ENCODE measurements around the gene NECTIN1.

The NECTIN1 gene

DNA sequence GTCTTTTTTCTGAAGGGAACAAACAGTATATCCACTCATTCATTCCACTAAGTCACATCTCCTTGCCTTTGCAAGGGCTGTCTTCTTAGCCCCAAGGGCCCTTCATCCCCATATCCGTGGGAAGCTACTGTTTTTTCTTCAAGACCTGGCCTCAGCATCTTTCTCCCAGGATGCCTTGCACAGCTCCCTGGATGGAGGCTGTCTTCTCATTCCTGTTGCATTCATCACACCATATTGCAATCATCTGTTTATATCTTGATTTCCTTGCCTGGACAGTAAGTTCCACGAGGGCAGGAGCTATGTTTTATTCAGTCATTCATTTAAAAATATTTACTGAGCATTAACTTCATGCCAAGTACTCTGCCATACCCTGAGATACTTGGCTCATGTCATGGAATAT lies 29.3 kb upstream of the NECTIN1 start:
- Histone ChIP-seq H3K4me3 (ENCODE audit: low read depth in 1 of 2, low read length in 1 of 2) (no peak overlapping the region), H3K27me3 (peaks cover 60% of the 10 kb centered on the region), H3K9me3 (no peaks in the 10 kb centered on the region), H3K36me3 (no peaks in the 10 kb centered on the region), H3K4me1 (ENCODE audit: control insufficient read depth in 1 of 2, insufficient read depth in 1 of 2, low read depth in 1 of 2, low read length in 1 of 2) (no peaks in the 10 kb centered on the region), H3K27ac (no peak overlapping the region)
- TF ChIP-seq, protein P1, sequence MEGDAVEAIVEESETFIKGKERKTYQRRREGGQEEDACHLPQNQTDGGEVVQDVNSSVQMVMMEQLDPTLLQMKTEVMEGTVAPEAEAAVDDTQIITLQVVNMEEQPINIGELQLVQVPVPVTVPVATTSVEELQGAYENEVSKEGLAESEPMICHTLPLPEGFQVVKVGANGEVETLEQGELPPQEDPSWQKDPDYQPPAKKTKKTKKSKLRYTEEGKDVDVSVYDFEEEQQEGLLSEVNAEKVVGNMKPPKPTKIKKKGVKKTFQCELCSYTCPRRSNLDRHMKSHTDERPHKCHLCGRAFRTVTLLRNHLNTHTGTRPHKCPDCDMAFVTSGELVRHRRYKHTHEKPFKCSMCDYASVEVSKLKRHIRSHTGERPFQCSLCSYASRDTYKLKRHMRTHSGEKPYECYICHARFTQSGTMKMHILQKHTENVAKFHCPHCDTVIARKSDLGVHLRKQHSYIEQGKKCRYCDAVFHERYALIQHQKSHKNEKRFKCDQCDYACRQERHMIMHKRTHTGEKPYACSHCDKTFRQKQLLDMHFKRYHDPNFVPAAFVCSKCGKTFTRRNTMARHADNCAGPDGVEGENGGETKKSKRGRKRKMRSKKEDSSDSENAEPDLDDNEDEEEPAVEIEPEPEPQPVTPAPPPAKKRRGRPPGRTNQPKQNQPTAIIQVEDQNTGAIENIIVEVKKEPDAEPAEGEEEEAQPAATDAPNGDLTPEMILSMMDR (IDR thresholded peaks at IDR 0.05): no peak

DNA sequence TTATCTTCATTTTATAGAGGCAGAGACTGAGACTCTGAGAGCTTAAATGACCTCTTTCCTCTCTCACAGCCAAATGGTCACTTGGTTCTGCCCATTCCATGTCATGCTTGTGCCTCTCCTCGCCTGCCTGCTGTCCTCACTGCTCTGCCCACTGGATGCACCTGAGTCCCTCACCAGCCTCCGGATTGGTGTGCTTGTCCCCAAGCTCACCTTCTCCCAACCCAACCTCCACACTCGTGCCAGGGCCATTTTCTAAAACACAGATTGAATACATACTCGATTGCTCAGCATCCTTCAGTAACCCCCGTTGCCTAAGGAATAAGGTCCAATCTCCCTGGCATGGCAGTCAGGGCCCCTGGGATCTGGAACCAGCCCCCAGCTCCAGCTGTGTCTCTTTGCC lies 28.4 kb upstream of the NECTIN1 start:
- H3K4me1 ChIP-seq (ENCODE audit: control insufficient read depth in 1 of 2, insufficient read depth in 1 of 2, low read depth in 1 of 2, low read length in 1 of 2): no peaks in the 10 kb centered on the region
- H3K27ac ChIP-seq: no peak overlapping the region
- TF ChIP-seq, protein P1 (IDR thresholded peaks at IDR 0.05): no peak
- peaks cover 60% of the 10 kb centered on the region for H3K27me3 ChIP-seq
- H3K9me3 ChIP-seq: no peaks in the 10 kb centered on the region
- H3K4me3 ChIP-seq (ENCODE audit: low read depth in 1 of 2, low read length in 1 of 2): no peak overlapping the region
- no peaks in the 10 kb centered on the region for H3K36me3 ChIP-seq

DNA sequence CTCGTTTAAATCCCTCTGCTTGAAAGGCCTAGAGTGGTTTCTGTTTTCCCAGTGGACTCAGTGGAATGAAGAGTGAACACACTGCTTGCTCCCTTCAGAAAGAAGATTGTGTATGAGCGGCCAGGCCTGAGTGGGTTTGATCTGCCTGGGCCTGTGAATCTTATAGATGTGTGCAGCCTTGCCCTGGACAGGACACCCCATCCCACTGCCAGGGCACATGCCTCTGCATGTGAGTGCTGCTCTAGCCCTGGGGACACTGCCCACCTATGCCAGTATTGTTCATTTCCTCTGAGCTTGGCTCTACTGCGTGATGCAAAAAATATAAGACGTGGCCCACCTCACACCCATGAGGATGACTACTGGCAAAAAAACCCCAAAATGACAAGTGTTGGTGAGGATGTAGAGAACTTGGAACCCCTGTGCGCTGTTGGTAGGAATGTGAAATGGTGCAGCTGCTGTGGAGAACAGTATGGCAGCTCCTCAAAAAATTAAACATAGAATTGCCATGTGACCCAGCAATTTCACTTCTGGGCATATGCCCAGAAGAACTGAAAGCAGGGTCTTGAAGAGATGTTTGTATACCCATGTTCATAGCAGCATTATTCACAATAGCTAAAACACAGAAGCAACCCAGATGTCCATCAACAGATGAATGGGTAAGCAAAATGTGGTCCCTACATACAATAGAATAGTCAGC lies 27.3 kb upstream of the NECTIN1 start:
- Histone ChIP-seq H3K27ac (no peak overlapping the region), H3K27me3 (peaks cover 70% of the 10 kb centered on the region), H3K4me3 (ENCODE audit: low read depth in 1 of 2, low read length in 1 of 2) (no peak overlapping the region), H3K36me3 (no peaks in the 10 kb centered on the region), H3K4me1 (ENCODE audit: control insufficient read depth in 1 of 2, insufficient read depth in 1 of 2, low read depth in 1 of 2, low read length in 1 of 2) (no peaks in the 10 kb centered on the region), H3K9me3 (no peaks in the 10 kb centered on the region)
- TF ChIP-seq, protein P1 (IDR thresholded peaks at IDR 0.05): no peak

DNA sequence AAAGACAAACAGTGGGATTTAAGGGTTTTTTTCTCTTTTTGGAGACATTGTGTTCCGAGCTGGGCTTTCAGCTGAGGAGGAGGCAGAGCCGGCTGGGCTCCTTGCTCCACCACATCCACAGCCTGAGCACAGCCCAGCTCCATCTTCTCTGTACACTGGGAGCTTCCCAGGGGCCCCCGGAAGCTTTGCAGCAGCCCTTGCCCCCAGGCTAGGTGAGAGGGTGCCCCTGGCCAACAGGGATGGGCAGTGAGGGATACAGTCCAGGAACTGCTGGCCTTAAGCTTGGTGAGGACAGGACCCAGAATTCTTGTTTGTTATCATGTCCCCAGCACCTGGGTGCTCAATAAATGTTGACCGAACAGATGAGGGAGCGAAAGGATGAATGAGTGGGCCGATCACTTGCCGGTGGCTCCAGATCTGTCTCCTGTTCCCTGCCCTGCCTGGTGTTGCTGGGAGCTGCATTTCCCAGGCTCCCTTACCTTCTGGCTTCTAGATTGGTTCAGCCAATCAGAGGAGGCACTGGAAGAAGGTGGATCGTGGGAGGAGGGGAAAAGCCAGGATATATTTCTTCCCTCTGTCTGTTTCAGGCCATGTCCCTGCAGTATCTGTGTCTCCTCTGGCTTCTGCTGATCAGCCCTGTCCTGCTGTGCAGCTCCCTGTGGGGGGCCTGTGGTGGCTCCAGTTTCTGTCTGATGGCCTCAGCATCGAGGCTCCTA lies 26.5 kb upstream of the NECTIN1 start:
- Histone ChIP-seq H3K36me3 (no peaks in the 10 kb centered on the region), H3K27me3 (peaks cover 78% of the 10 kb centered on the region), H3K4me1 (ENCODE audit: control insufficient read depth in 1 of 2, insufficient read depth in 1 of 2, low read depth in 1 of 2, low read length in 1 of 2) (no peaks in the 10 kb centered on the region), H3K4me3 (ENCODE audit: low read depth in 1 of 2, low read length in 1 of 2) (no peak overlapping the region), H3K9me3 (no peaks in the 10 kb centered on the region), H3K27ac (no peak overlapping the region)
- TF ChIP-seq, protein P1 (IDR thresholded peaks at IDR 0.05): no peak

DNA sequence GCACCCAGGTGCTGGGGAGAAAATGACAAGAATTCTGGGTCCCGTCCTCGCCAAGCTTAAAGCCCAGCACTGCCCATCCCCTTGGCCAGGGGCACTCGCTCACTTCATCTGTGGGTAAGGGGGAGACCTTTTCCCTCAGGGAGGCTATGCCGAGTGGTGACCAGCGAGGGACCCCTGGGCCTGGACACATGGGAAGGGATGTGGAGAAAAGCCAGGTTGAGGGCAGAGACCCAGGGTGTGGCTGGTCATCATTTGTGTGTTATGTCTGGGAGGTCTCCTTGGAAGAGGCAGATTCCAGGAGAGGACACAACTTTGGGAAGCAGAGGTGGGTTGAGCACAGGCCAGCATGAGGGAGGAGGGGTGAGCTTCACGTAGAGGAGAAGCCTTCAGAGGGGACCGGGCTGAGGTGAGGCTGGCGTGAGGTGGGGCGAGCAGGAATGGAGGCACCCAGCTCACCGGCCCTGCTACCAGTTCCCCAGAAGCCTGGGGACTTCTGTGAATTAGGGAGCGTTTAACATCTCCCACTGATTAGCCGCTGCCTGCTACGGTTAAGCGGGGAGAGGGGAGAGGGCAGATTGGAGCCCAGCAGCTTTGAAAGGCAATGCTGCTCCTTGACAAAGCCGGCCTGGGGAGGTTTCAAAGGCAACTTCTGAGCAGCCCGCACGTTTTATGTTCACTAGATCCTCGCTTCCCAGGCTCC lies 25.8 kb upstream of the NECTIN1 start:
- H3K36me3 ChIP-seq: no peaks in the 10 kb centered on the region
- H3K27me3 ChIP-seq: peaks cover 82% of the 10 kb centered on the region
- H3K4me3 ChIP-seq (ENCODE audit: low read depth in 1 of 2, low read length in 1 of 2): no peak overlapping the region
- TF ChIP-seq, protein P1 (IDR thresholded peaks at IDR 0.05): no peak
- H3K4me1 ChIP-seq (ENCODE audit: control insufficient read depth in 1 of 2, insufficient read depth in 1 of 2, low read depth in 1 of 2, low read length in 1 of 2): no peaks in the 10 kb centered on the region
- no peaks in the 10 kb centered on the region for H3K9me3 ChIP-seq
- H3K27ac ChIP-seq: no peak overlapping the region

All from neutrophil (primary cell).